Activated CD8-positive, alpha-beta memory T cell treated with anti-CD3 and anti-CD28 coated beads, Interleukin-2, amount 50 U/mL, for 48 hours (primary cell): ENCODE results near the gene NHERF2.
"Not testable (repeated sequence)": the region's sequence is repeated elsewhere in the genome, so short reads cannot be mapped to it uniquely, and the experiment has no call there.

Experiments
- DNase-seq: peaks from one replicate; pipeline ENCODE4 v3.0.0-alpha.2; 2020

NHERF2 gene

GRCh38 chr16:2028620-2029220, 2.0 kb downstream of the NHERF2 start:
- no peak for DNase-seq

- no peak for DNase-seq
Observed at GRCh38 chr16:2029350-2029749, 2.6 kb downstream of the NHERF2 start.

- DNase-seq: no peak
Observed at GRCh38 chr16:2030036-2030435, 3.3 kb downstream of the NHERF2 start.

- no peak for DNase-seq
Observed at GRCh38 chr16:2031081-2031577, 4.4 kb downstream of the NHERF2 start.

GRCh38 chr16:2032285-2033056, 5.8 kb downstream of the NHERF2 start:
- DNase-seq: no peak

GRCh38 chr16:2033057-2033908, 6.6 kb downstream of the NHERF2 start:
- no peak for DNase-seq

GRCh38 chr16:2033909-2034695, 7.4 kb downstream of the NHERF2 start:
- not testable (repeated sequence) for DNase-seq

GRCh38 chr16:2034696-2035430, 8.2 kb downstream of the NHERF2 start:
- DNase-seq: no peak

GRCh38 chr16:2035431-2036199, 8.9 kb downstream of the NHERF2 start:
- no peak for DNase-seq

GRCh38 chr16:2036200-2036966, 9.7 kb downstream of the NHERF2 start:
- no peak for DNase-seq

- no peak for DNase-seq
Observed at GRCh38 chr16:2037115-2037514, 10.4 kb downstream of the NHERF2 start.

GRCh38 chr16:2037647-2038381, 11.1 kb downstream of the NHERF2 start:
- no peak for DNase-seq

GRCh38 chr16:2038382-2039231, 11.9 kb downstream of the NHERF2 start:
- no peak for DNase-seq

GRCh38 chr16:2039274-2040031, 12.8 kb downstream of the NHERF2 start:
- DNase-seq: no peak

GRCh38 chr16:2040041-2040786, 13.5 kb downstream of the NHERF2 start:
- DNase-seq: no peak

GRCh38 chr16:2040787-2041522, 14.3 kb downstream of the NHERF2 start:
- no peak for DNase-seq
